ENCODE data around the gene LSM3.

The LSM3 gene

DNA sequence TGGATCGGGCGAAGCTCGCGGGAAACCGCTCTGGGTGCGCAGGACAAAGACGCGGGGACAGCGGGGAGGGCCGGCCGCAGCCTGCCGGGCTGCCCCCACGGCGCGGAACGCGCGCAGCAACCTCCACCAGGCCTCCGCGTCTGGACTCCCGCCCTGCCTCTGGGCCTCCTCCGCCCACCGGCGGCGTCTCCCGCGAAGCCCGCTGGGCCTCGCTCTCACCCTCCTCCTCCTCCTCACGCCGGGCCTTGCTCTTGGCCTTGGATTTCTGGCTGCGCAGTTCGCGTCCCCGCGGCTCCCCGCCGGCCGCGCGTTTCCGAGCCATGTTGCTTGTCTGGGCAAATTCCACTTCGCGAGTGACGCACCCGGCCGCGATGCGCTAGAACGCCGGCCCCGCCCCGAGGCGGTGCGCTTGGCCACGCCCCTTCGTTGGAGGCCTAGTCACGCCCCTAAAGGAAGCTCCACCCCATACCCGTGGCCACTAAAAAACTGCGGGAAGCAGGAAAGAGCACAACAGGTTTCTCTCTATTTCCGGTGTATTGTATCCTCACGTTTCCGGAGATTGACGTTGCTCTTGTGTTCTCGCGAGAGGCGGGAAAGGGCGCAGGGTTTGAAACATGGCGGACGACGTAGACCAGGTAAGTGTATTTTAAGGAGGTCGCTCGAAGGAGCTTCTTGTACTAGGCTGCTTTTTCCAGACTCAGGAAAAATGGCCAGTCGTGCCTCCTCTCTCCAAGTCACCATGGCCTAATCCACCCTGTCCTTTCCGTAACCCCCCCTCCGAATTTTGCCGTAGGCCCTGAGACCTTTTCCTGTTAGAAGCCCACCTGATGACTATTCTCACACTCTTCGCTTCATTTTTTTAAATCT, at the start of gene LSM3, which contains the start of gene XPC:
TSS of gene LSM3 (plus strand) at position 571 of the 867 bp plus-strand sequence. CDS start at position 615, 44 bp downstream.
TSS of gene XPC (minus strand) at position 355 of the 867 bp plus-strand sequence. CDS start at position 322, 33 bp downstream.
- DNase-seq = peak; percentile 87

DNA sequence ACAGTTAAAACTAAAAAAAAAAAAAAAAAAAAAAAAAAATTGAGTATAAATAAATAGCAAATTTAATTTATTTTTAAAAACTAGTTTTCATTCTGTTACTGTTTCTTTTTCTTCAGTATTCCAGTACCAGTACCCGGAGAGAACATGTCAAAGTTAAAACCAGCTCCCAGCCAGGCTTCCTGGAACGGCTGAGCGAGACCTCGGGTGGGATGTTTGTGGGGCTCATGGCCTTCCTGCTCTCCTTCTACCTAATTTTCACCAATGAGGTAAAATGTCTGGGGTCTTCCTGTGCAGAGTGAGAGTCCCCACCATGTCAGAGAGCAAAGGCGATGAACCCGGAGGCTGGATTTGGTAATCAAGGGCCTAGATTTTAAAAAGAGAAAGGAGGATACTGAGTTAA, 49.3 kb upstream of the LSM3 start:
- no peak for DNase-seq

- no peak for DNase-seq
Measured at GRCh38 chr3:14130230-14130629, 48.4 kb upstream of the LSM3 start.

GRCh38 chr3:14130707-14131106, 47.9 kb upstream of the LSM3 start:
- no peak for DNase-seq

- no peak for DNase-seq
Measured at GRCh38 chr3:14131134-14131533, 47.5 kb upstream of the LSM3 start.

- DNase-seq = no peak
Measured at GRCh38 chr3:14132120-14132519, 46.5 kb upstream of the LSM3 start.

DNA sequence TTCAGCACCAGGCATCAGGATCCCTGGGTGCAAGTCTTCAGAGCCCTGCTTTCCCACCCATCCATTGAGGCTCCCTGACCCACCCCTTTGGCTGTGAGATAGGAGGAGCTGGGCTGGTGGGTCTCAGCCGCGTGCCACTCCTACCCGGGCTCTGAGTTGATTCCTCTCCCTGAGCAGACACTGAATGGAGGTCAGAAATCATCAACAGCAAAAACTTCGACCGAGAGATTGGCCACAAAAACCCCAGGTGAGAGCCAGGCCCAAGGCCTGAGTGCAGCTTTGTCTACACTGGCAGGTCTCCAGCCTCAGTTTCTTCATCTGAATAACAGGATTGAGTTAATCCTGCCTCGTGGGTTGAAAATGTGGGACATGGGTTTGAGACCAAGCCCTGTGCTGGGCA, 45.9 kb upstream of the LSM3 start:
- DNase-seq = no peak

- no peak for DNase-seq
Measured at GRCh38 chr3:14133188-14133800, 45.3 kb upstream of the LSM3 start.

DNA sequence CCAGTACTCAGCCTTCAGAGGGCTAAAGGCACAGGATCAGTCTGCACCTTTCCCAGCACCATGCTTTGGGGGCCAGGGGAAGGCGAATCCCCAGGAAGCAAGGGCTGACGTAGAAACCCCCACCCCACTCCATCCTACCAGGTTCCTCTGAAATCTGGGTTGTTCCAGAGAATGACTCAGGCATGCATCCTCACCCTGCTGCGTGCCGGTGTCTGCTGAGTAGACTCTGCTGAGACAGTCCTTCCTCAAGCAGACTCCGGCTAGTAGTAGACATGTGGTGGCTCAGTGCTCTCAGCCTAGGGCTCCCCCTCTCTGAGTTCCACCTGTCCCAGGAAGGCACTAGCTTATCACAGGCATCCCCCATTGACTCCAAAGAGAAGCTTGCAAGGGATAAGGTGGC, 44.7 kb upstream of the LSM3 start:
- DNase-seq = no peak

DNA sequence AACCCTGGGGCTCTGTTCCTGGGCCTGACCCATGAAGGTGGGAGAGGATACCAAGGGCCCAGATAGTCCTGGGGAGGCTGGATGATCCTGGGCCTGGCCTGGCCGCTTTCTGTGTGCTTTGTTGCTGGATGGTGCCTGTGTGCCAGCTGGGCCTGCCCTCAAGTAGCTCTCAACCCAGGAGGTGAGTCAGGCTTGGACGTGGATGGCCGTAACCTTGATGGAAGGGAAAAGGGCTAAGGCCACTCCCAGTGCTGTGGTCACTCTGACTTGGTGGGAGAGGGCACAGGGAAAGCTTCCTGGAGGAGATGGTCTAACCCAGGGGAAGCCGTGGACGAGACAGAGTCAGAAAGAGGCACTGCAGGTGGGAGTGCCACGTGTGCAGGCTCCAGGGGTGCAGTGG, 44.3 kb upstream of the LSM3 start:
- no peak for DNase-seq

GRCh38 chr3:14135581-14135980, 43.0 kb upstream of the LSM3 start:
- no peak for DNase-seq

DNA sequence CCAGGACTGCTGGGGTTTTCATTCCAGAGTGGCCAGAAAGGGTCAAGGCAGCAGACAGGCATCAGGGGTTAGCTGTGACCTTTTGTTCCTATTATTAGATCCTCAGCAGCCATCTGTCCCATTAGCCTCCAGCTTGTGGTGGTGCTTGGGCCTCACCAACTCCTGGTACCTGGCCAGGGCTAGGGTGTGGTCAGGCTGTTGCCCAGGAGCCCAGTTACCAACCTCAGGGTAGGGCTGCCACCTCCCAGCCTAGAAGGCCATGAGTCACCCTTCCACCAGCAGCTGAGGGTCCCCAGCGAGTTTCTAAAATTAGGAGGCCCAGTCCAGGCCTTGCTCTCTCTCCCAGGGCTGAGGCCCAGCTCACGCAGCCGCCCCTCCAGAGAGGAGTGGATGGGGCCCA, 41.6 kb upstream of the LSM3 start:
- no peak for DNase-seq

GRCh38 chr3:14137445-14137844, 41.2 kb upstream of the LSM3 start:
- no peak for DNase-seq

DNA sequence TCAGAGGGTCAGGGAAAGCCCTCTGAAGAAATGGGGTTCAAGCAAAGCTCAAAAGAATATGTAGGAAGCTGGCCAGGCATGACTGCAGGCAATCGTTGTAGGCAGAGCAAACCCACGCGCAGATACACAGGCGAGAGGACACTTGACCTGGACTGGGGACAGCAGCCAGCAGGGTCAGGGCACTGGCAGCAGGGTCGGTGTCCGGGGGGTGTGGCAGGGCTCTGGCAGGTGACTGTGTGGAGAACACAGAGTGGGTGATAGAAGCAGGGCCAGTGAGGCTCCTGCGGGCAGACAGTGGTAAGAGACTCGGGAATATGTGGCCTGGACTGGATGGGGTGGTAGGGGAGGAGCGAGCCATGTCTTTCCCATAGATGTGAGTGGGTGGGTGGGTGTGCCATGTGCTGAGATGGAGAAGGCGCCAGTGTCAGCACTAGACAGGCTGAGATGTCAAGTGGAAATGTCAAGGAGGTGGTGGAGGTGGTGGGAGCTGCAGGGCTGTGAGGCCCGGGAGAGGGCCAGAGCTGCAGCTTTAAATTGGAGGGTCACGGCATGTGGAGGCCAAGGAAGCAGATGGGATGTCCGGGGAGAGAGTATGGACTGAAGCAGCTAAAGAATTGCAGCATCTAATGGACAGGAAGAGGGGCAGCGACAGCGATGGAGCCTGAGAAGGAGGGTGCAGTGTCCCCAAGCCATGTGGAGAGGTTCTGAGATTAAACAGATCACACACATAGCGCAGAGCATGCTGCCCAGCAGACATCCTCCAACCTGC, 40.3 kb upstream of the LSM3 start:
- DNase-seq = no peak

DNA sequence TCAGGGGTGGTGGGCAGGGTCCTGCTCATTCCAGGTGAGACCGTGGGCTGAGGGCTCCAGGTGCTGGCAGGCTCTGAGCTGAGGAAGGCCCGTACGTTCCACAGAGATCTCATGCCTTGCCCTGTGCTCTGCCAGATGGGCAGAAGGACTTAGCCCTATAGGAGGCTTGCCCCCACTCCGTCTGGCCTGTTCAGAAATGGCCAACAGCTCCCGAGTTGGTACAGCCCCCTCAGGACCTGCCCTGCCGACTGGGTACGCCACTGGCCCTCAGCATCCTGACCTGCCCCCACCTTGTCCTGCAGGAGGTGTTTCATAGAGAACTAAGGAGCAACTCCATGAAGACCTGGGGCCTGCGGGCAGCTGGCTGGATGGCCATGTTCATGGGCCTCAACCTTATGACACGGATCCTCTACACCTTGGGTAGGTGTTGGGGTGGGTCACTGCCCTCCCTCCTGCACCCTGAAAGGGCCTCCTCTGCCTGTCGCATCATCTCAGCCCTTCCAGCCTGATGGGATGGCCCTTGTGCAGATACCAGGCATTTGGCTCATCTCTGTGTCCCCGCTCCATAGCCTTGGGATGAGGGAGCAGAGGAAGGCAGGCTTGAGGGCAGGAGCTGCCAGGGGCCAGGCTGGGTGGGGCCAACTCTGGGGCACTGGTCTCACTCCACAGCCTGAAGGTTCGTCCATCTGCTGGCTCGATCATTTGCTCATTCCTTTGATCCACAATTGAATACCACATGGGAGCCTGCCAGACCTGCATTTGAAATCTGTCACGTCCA, 39.5 kb upstream of the LSM3 start:
- DNase-seq = no peak

DNA sequence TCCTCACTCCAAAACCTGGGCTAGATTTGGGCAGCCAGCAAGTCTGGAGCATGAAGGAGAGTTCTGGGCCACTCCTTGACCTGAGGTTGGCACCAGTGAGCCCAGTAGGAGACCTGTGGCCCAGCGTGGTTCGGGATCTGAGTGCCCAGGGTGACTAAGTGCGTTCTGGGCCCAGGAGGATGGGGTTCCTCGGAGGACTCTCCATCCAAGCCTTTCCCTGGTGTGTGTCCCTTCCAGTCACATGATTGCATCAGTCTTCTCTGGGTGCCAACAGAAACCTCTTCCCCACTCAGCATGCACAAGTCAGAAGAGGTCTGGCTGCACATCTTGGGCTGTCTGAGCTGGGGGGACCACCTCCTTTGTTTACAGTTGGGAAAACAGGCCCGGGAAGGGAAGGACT, 38.8 kb upstream of the LSM3 start:
- DNase-seq = no peak

GRCh38 chr3:14140668-14141067, 37.9 kb upstream of the LSM3 start:
- DNase-seq = no peak

DNA sequence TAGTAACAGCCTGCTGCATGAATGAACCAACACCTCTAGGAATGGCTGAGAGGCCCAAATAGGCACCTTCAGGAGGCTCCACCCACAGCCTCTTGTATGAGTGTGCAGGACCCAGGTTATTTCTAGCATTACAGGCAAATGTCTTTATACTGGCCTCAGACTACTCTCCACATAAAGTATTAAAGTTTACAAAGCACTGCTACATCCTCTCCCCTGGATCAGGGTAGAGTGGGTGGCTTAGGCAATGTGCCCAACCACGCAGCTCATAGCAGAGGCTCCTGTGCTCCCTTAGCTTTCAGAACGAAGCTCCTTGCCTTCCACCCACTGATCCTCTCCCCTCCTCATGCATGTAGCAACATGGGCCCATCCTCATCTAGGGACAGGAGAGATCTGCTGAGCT, 37.5 kb upstream of the LSM3 start:
- no peak for DNase-seq

DNA sequence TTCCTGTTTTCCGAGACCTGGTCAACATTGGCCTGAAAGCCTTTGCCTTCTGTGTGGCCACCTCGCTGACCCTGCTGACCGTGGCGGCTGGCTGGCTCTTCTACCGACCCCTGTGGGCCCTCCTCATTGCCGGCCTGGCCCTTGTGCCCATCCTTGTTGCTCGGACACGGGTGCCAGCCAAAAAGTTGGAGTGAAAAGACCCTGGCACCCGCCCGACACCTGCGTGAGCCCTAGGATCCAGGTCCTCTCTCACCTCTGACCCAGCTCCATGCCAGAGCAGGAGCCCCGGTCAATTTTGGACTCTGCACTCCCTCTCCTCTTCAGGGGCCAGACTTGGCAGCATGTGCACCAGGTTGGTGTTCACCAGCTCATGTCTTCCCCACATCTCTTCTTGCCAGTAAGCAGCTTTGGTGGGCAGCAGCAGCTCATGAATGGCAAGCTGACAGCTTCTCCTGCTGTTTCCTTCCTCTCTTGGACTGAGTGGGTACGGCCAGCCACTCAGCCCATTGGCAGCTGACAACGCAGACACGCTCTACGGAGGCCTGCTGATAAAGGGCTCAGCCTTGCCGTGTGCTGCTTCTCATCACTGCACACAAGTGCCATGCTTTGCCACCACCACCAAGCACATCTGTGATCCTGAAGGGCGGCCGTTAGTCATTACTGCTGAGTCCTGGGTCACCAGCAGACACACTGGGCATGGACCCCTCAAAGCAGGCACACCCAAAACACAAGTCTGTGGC, 36.8 kb upstream of the LSM3 start:
- DNase-seq = no peak

- DNase-seq = no peak
Measured at GRCh38 chr3:14142567-14143270, 35.9 kb upstream of the LSM3 start.

Measured in COR-L47 (cell line).